Osteoblast (primary cell): Measurements from ENCODE around the gene FNDC3B. TPM values are rescaled to one million over a fixed set of nuclear protein-coding genes. Genes with fewer than 3 reads are reported as not detected.

Experiments
- DNase-seq: peaks from one replicate; pipeline ENCODE4 v3.0.0; 2011; ENCODE audit warnings: low spot score, mixed read lengths; ENCODE audit not compliant: insufficient read length; ENCODE audit errors: missing footprints
- H2AFZ ChIP-seq: 2 replicates; pipeline ENCODE4 v1.6.0; 2011; ENCODE audit warnings: mild to moderate bottlenecking, low read length
- H3K27ac ChIP-seq: 2 replicates; pipeline ENCODE4 v1.5.1; 2011; ENCODE audit warnings: mild to moderate bottlenecking, low read depth, low read length, moderate library complexity
- H3K27me3 ChIP-seq: 2 replicates; pipeline ENCODE4 v1.6.0; 2012; ENCODE audit warnings: mild to moderate bottlenecking, control low read depth, inconsistent platforms, low read length, moderate library complexity; ENCODE audit not compliant: insufficient read depth
- H3K36me3 ChIP-seq: 2 replicates; pipeline ENCODE4 v1.5.1; 2011; ENCODE audit warnings: mild to moderate bottlenecking, low read length, control low read depth, moderate library complexity; ENCODE audit not compliant: insufficient read depth
- H3K4me1 ChIP-seq: 2 replicates; pipeline ENCODE4 v1.5.1; 2011; ENCODE audit warnings: mild to moderate bottlenecking, low read length, control low read depth, moderate library complexity; ENCODE audit not compliant: insufficient read depth
- H3K4me2 ChIP-seq: 2 replicates; pipeline ENCODE4 v1.6.0; 2011; ENCODE audit warnings: mild to moderate bottlenecking, low read length; ENCODE audit not compliant: insufficient read depth
- H3K4me3 ChIP-seq: fragments of 200-600 bp; sonication (generic); 3 replicates; pipeline ENCODE4 v1.5.1; 2012; ENCODE audit warnings: mild to moderate bottlenecking, low read length, inconsistent platforms; ENCODE audit not compliant: insufficient read depth
- H3K79me2 ChIP-seq: 2 replicates; pipeline ENCODE4 v1.6.0; 2012; ENCODE audit warnings: mild to moderate bottlenecking, low read length, control low read depth, inconsistent platforms; ENCODE audit not compliant: insufficient read depth
- H3K9me3 ChIP-seq: 2 replicates; pipeline ENCODE4 v1.5.1; 2011; ENCODE audit warnings: low read depth, low read length, control low read depth
- H4K20me1 ChIP-seq: 2 replicates; pipeline ENCODE4 v1.6.0; 2012; ENCODE audit warnings: mild to moderate bottlenecking, low read length, control low read depth; ENCODE audit not compliant: insufficient read depth
- total RNA-seq: library from RNA; depleted of rRNA; stranded (reverse); fragments of >200 nt; gene quantifications from 2 replicates; pipeline ENCODE4 v1.2.3, GENCODE V29; 2012
- TF ChIP-seq, protein P1 (sequence below): IDR thresholded peaks from 2 replicates; pipeline ENCODE4 v1.5.1; 2011; ENCODE audit warnings: mild to moderate bottlenecking, low read depth, low read length, moderate library complexity; ENCODE audit errors: extremely low read depth

The FNDC3B gene
- total RNA-seq, 1 donor = 179 TPM

GRCh38 chr3:172190980-172191379 lies 151.6 kb downstream of the FNDC3B start:
- H3K4me3 ChIP-seq = no peak overlapping the region
- H3K27ac ChIP-seq = peak overlapping the region; percentile 29
- no peak for DNase-seq
- TF ChIP-seq, protein P1, sequence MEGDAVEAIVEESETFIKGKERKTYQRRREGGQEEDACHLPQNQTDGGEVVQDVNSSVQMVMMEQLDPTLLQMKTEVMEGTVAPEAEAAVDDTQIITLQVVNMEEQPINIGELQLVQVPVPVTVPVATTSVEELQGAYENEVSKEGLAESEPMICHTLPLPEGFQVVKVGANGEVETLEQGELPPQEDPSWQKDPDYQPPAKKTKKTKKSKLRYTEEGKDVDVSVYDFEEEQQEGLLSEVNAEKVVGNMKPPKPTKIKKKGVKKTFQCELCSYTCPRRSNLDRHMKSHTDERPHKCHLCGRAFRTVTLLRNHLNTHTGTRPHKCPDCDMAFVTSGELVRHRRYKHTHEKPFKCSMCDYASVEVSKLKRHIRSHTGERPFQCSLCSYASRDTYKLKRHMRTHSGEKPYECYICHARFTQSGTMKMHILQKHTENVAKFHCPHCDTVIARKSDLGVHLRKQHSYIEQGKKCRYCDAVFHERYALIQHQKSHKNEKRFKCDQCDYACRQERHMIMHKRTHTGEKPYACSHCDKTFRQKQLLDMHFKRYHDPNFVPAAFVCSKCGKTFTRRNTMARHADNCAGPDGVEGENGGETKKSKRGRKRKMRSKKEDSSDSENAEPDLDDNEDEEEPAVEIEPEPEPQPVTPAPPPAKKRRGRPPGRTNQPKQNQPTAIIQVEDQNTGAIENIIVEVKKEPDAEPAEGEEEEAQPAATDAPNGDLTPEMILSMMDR = no peak
- peaks cover 29% of the 10 kb centered on the region for H3K4me1 ChIP-seq
- H3K9me3 ChIP-seq = no peaks in the 10 kb centered on the region
- peaks cover 48% of the 10 kb centered on the region for H4K20me1 ChIP-seq
- H2AFZ ChIP-seq = no peak overlapping the region
- H3K79me2 ChIP-seq = peaks cover 85% of the 10 kb centered on the region
- no peak overlapping the region for H3K4me2 ChIP-seq
- peaks cover 12% of the 10 kb centered on the region for H3K36me3 ChIP-seq
- H3K27me3 ChIP-seq = no peaks in the 10 kb centered on the region

DNA sequence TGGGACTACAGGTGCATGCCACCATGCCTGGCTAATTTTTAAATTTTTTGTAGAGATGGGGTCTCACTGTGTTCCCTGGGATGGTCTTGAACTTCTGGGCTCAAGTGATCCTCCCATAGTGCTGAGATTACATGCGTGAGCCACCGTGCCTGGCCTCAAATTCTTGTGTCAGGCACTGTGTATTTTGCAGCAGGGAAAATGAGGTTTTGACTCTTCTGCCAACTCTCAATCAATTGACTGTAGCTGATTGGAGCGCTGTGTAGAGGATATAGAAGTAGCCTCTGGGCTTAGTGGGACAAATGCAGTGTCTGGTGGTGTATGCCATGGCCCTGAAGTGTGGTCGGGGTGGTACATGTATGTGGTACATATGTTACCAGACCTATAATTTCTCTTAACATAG lies 152.3 kb downstream of the FNDC3B start:
- Histone ChIP-seq H2AFZ (no peak overlapping the region), H3K4me3 (no peak overlapping the region), H4K20me1 (peaks cover 46% of the 10 kb centered on the region), H3K4me1 (peaks cover 29% of the 10 kb centered on the region), H3K9me3 (no peaks in the 10 kb centered on the region), H3K27ac (no peak overlapping the region), H3K27me3 (no peaks in the 10 kb centered on the region), H3K79me2 (peaks cover 85% of the 10 kb centered on the region), H3K4me2 (no peak overlapping the region), H3K36me3 (peaks cover 9% of the 10 kb centered on the region)
- TF ChIP-seq, protein P1 = no peak
- no peak for DNase-seq

DNA sequence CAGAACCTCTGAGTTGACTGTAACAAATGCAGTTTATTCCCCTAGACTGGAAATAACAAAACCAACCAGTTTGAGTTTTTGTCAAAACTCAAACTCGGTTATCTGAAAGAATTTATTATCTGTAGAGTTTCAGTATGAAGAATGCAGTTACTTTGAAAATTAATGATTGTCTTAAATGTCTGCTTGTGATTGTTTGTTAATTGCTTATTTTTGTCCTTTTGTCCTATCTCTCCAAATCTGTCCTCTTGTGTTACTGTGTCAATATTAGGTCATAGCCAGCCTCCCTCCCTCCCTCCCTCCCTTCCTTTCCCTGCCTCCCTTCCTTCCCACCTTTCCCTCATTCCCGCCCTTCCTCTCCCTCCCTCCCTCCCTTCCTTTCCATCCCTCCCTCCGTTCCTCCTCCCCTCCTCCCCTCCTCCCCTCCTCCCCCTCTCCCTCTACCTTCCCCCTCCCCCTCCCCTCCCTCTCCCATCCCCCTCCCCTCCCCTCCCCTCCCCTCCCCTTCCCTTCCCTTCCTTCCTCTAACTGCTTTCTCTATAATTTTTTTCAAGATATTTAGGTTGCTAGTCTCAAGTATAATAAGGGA lies 153.5 kb downstream of the FNDC3B start:
- Histone ChIP-seq H3K79me2 (peaks cover 84% of the 10 kb centered on the region), H3K4me3 (no peak overlapping the region), H3K36me3 (no peaks in the 10 kb centered on the region), H4K20me1 (peaks cover 40% of the 10 kb centered on the region), H3K27ac (peak overlapping the region; percentile 22), H3K4me1 (peaks cover 29% of the 10 kb centered on the region), H3K9me3 (no peaks in the 10 kb centered on the region), H3K4me2 (no peak overlapping the region), H3K27me3 (no peaks in the 10 kb centered on the region), H2AFZ (no peak overlapping the region)
- DNase-seq = no peak
- TF ChIP-seq, protein P1 = no peak

DNA sequence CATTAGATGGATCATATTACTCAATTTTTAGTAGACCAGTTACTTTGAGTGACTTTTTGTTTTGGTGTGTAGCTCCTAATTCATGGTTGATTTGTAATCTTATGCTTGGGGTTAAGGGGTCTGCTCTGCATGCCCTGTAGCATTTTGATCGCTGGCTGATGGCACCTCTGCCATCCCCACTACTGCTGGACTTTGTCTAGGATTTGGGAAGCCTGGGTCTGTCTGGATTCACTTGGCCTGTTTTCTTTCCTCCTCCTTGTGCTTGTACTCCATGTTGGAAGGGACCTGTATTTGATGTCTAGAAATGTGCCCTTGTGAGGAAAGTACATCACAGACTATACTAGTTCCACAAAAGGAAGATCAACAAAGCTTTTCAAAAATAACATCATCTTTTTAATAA lies 154.1 kb downstream of the FNDC3B start:
- TF ChIP-seq, protein P1 = no peak
- Histone ChIP-seq H3K4me2 (no peak overlapping the region), H4K20me1 (peaks cover 39% of the 10 kb centered on the region), H3K79me2 (peaks cover 86% of the 10 kb centered on the region), H3K27ac (peak overlapping the region; percentile 41), H3K9me3 (no peaks in the 10 kb centered on the region), H3K4me3 (no peak overlapping the region), H3K27me3 (no peaks in the 10 kb centered on the region), H3K36me3 (no peaks in the 10 kb centered on the region), H3K4me1 (peaks cover 29% of the 10 kb centered on the region), H2AFZ (no peak overlapping the region)
- no peak for DNase-seq
